GM15510 (cell line): ENCODE measurements around the gene CD180.

ENCODE experiments used
- POLR2A ChIP-seq: IDR thresholded peaks from 3 replicates; pipeline ENCODE4 v1.6.1; 2011; ENCODE audit warnings: borderline replicate concordance; ENCODE audit not compliant: insufficient read length; ENCODE audit errors: extremely low read depth

Gene CD180

GRCh38 chr5:67201897-67202549 is 5.4 kb upstream of the CD180 start:
- no peak for TF ChIP-seq POLR2A

- no peak for TF ChIP-seq POLR2A
Measured at GRCh38 chr5:67200809-67201562, 4.4 kb upstream of the CD180 start.

- no peak for TF ChIP-seq POLR2A
Measured at GRCh38 chr5:67199859-67200258, 3.3 kb upstream of the CD180 start.

- TF ChIP-seq POLR2A: no peak
Measured at GRCh38 chr5:67198917-67199316, 2.3 kb upstream of the CD180 start.

- TF ChIP-seq POLR2A: no peak
Measured at GRCh38 chr5:67197536-67197935, 937 bp upstream of the CD180 start.

GRCh38 chr5:67195406-67196275 is 958 bp downstream of the CD180 start:
- TF ChIP-seq POLR2A: no peak

- TF ChIP-seq POLR2A: no peak
Measured at GRCh38 chr5:67194166-67194565, 2.4 kb downstream of the CD180 start.

GRCh38 chr5:67193439-67193807 is 3.2 kb downstream of the CD180 start:
- TF ChIP-seq POLR2A: no peak

- peak; percentile 11 for TF ChIP-seq POLR2A
Measured at GRCh38 chr5:67192719-67193438, 3.7 kb downstream of the CD180 start.

- no peak for TF ChIP-seq POLR2A
Measured at GRCh38 chr5:67190861-67191260, 5.7 kb downstream of the CD180 start.

GRCh38 chr5:67190410-67190809 is 6.2 kb downstream of the CD180 start:
- TF ChIP-seq POLR2A: no peak

GRCh38 chr5:67189931-67190330 is 6.7 kb downstream of the CD180 start:
- TF ChIP-seq POLR2A: no peak

- TF ChIP-seq POLR2A: no peak
Measured at GRCh38 chr5:67189079-67189354, 7.6 kb downstream of the CD180 start.

GRCh38 chr5:67188274-67189078 is 8.1 kb downstream of the CD180 start:
- no peak for TF ChIP-seq POLR2A
